Caco-2 (cell line): Measurements from ENCODE around the gene CAPZA1. TPM values are rescaled to one million over a fixed set of nuclear protein-coding genes. Genes with fewer than 3 reads are reported as not detected.

Experiments
- BruUV-seq: library from RNA; stranded (reverse); fragments of 400-500 nt; replicated peaks from 2 replicates; lab custom pipeline; 2021; lab: Mats Ljungman, UMichigan
- CTCF ChIA-PET: fragments of 300-600 bp; sonication (Branson Sonifier 250); formaldehyde crosslinking; loops from one replicate; lab custom pipeline; 2022; ENCODE audit warnings: antibody characterized with exemption; lab: Charles Lee
- POLR2A ChIA-PET: fragments of 300-600 bp; sonication (Branson Sonifier 250); formaldehyde crosslinking; loops from one replicate; lab custom pipeline; 2022; ENCODE audit warnings: antibody characterized with exemption; lab: Charles Lee
- DNase-seq, 2 experiments: peaks; one replicate each; pipeline versions ENCODE4 v3.0.0 to v3.0.0-alpha.2; 2020 to 2022
- H3K27me3 ChIP-seq: replicated peaks from 2 replicates; pipeline ENCODE4 v1.6.0; 2011; ENCODE audit warnings: low read length; ENCODE audit not compliant: control insufficient read depth, insufficient read depth
- H3K36me3 ChIP-seq: 2 replicates; pipeline ENCODE4 v1.5.1; 2011; ENCODE audit warnings: low read length; ENCODE audit not compliant: control insufficient read depth, insufficient read depth
- H3K4me1 ChIP-seq: fragments of 250-450 bp; sonication (Bioruptor Pico); 2 replicates; pipeline ENCODE4 v1.5.1; 2020; ENCODE audit warnings: mild to moderate bottlenecking
- H3K4me3 ChIP-seq: 2 replicates; pipeline ENCODE4 v1.5.1; 2011; ENCODE audit warnings: low read depth, mild to moderate bottlenecking, control low read depth, low read length
- H3K9me3 ChIP-seq: fragments of 250-450 bp; sonication (Bioruptor Pico); 2 replicates; pipeline ENCODE4 v1.5.1; 2020; ENCODE audit warnings: mild to moderate bottlenecking, moderate library complexity
- H3K27ac Mint-ChIP-seq: one replicate; pipeline ENCODE4 v1.8.0; 2022; ENCODE audit warnings: mixed read lengths; ENCODE audit not compliant: unreplicated experiment
- H3K27me3 Mint-ChIP-seq: one replicate; pipeline ENCODE4 v1.8.0; 2022; ENCODE audit warnings: mixed read lengths; ENCODE audit not compliant: insufficient read depth, unreplicated experiment
- H3K36me3 Mint-ChIP-seq: one replicate; pipeline ENCODE4 v1.8.0; 2022; ENCODE audit warnings: mild to moderate bottlenecking, mixed read lengths; ENCODE audit not compliant: insufficient read depth, unreplicated experiment
- H3K4me1 Mint-ChIP-seq: one replicate; pipeline ENCODE4 v1.8.0; 2022; ENCODE audit warnings: low read depth, mixed read lengths; ENCODE audit not compliant: unreplicated experiment
- H3K4me3 Mint-ChIP-seq: one replicate; pipeline ENCODE4 v1.8.0; 2022; ENCODE audit warnings: mild to moderate bottlenecking, moderate library complexity, mixed read lengths; ENCODE audit not compliant: unreplicated experiment
- H3K9me3 Mint-ChIP-seq: one replicate; pipeline ENCODE4 v1.8.0; 2022; ENCODE audit warnings: mixed read lengths; ENCODE audit not compliant: unreplicated experiment
- CTCF ChIP-seq, 2 experiments: fragments of 200-600 bp in 1 of 2; IDR thresholded peaks; 1 replicate in 1 of 2; 2 replicates in 1 of 2; pipeline versions ENCODE4 v1.5.1 to v1.8.0; 2011 to 2022; ENCODE audit warnings: antibody characterized with exemption in 1 of 2, control low read depth in 1 of 2, inconsistent platforms in 1 of 2, low read depth in 1 of 2, low read length in 1 of 2, mild to moderate bottlenecking in 1 of 2, moderate library complexity in 1 of 2; ENCODE audit not compliant: insufficient read depth in 1 of 2, severe bottlenecking in 1 of 2, unreplicated experiment in 1 of 2
- intact Hi-C: fragments of 100-400 bp; cut with micrococcal nuclease; formaldehyde crosslinking; loops from one replicate; pipeline ENCODE4 v1.10.0; 2022; ENCODE audit not compliant: unreplicated experiment
- total RNA-seq: library from RNA; stranded (reverse); gene quantifications from 2 replicates; pipeline ENCODE4 v1.2.3, GENCODE V29; 2022

Gene CAPZA1
- total RNA-seq, 1 experiment from 2014 or later = 82.4 TPM

- DNase-seq = no peak
- Histone ChIP-seq H3K36me3 (no peaks in the 10 kb centered on the region), H3K4me1 (peaks cover 16% of the 10 kb centered on the region; the same call in 1 of the 2 replicates), H3K27me3 (no peaks in the 10 kb centered on the region), H3K4me3 (no peak overlapping the region), H3K9me3 (no peaks in the 10 kb centered on the region)
- CTCF ChIA-PET = interaction anchor here (0.8 kb wide), 2 partner anchors 83 kb away, joined by 3 to 4 read pairs; no protein-coding TSS in a partner anchor
- BruUV-seq = no TSS peak
- Mint-ChIP-seq H3K27me3 (no peaks in the 10 kb centered on the region), H3K27ac (no peak overlapping the region), H3K4me1 (peaks cover 23% of the 10 kb centered on the region), H3K9me3 (no peaks in the 10 kb centered on the region), H3K4me3 (no peak overlapping the region), H3K36me3 (no peaks in the 10 kb centered on the region)
- POLR2A ChIA-PET = no interaction called here
- intact Hi-C loops = no loop called here
- TF ChIP-seq CTCF (IDR thresholded peaks at IDR 0.05; ENCODE audit: insufficient read depth in 1 of 2, low read depth in 1 of 2, low read length in 1 of 2, severe bottlenecking in 1 of 2, unreplicated experiment in 1 of 2) = no peak
Observed at GRCh38 chr1:112720800-112721199, 101.2 kb downstream of the CAPZA1 start.

Other genes with a start within 250 kb of the CAPZA1 start
- 11.3 and 15.0 TPM in 2 replicates for gene CTTNBP2NL, start 223.6 kb upstream of the CAPZA1 start, total RNA-seq
- gene WNT2B, start 110.9 kb upstream of the CAPZA1 start, total RNA-seq = 0.46 and 0.70 TPM in 2 replicates
- gene ST7L, start 691 bp upstream of the CAPZA1 start, total RNA-seq = 12.6 and 13.6 TPM in 2 replicates
- gene MOV10, start 54.8 kb downstream of the CAPZA1 start, total RNA-seq = 89.8 and 102 TPM in 2 replicates
- 128 and 134 TPM in 2 replicates for gene RHOC, start 87.3 kb downstream of the CAPZA1 start, total RNA-seq
- gene PPM1J, start 95.5 kb downstream of the CAPZA1 start, total RNA-seq = 1.1 and 1.5 TPM in 2 replicates